Endothelial cell of umbilical vein (primary cell): ENCODE measurements around the gene SLC25A17. TPM values are rescaled to one million over a fixed set of nuclear protein-coding genes. Genes with fewer than 3 reads are reported as not detected.

Source experiments
- BruUV-seq: library from RNA; stranded (reverse); fragments of 400-500 nt; replicated peaks from 2 replicates; lab custom pipeline; 2021; lab: Mats Ljungman, UMichigan
- CTCF ChIA-PET: fragments of 300-600, 350-600 bp; sonication (Branson Sonifier 250); formaldehyde crosslinking; loops from one replicate; lab custom pipeline; 2021; ENCODE audit warnings: antibody characterized with exemption, inconsistent platforms; lab: Charles Lee
- POLR2A ChIA-PET: fragments of 300-600, 350-600 bp; sonication (Branson Sonifier 250); formaldehyde crosslinking; loops from one replicate; lab custom pipeline; 2021; ENCODE audit warnings: antibody characterized with exemption, inconsistent platforms; lab: Charles Lee
- DNase-seq: peaks from one replicate; pipeline ENCODE4 v3.0.0-alpha.2; 2011; ENCODE audit warnings: low read depth, low spot score
- FAIRE-seq: peaks from 2 replicates; lab custom pipeline; 2011; peaks lifted over from hg19 to GRCh38; lab: Jason Lieb, UNC
- H2AFZ ChIP-seq: 2 replicates; pipeline ENCODE4 v1.6.0; 2012; ENCODE audit warnings: low read depth, low read length, control low read depth, inconsistent platforms
- H3K27ac ChIP-seq: 2 replicates; pipeline ENCODE4 v1.5.1; 2011; ENCODE audit warnings: low read depth, mild to moderate bottlenecking, control low read depth, low read length, moderate library complexity; ENCODE audit not compliant: insufficient read depth
- H3K27me3 ChIP-seq, 2 experiments: 2 replicates each; pipeline versions ENCODE4 v1.6.0 to v1.6.1; 2011; ENCODE audit warnings: low read length in 2 of 2, mixed read lengths in 1 of 2; ENCODE audit not compliant: control insufficient read depth in 2 of 2, insufficient read depth in 2 of 2
- H3K36me3 ChIP-seq, 2 experiments: 2 replicates in 1 of 2; 3 replicates in 1 of 2; pipeline ENCODE4 v1.5.1; 2011; ENCODE audit warnings: low read length in 2 of 2, mild to moderate bottlenecking in 1 of 2, moderate library complexity in 1 of 2; ENCODE audit not compliant: control insufficient read depth in 2 of 2, insufficient read depth in 2 of 2; ENCODE audit errors: extremely low read depth in 1 of 2
- H3K4me1 ChIP-seq: 3 replicates; pipeline ENCODE4 v1.5.1; 2011; ENCODE audit warnings: mild to moderate bottlenecking, low read length; ENCODE audit not compliant: control insufficient read depth, insufficient read depth; ENCODE audit errors: extremely low read depth
- H3K4me2 ChIP-seq: 2 replicates; pipeline ENCODE4 v1.6.1; 2011; ENCODE audit warnings: low read length, control low read depth, mixed read lengths; ENCODE audit not compliant: insufficient read depth
- H3K4me3 ChIP-seq, 3 experiments: fragments of 200-600 bp in 1 of 3; sonication (generic), shearing (Covaris generic) in 1 of 3; replicated peaks in 1 of 3; 2 replicates each; pipeline ENCODE4 v1.5.1; 2011 to 2016; ENCODE audit warnings: control low read depth in 3 of 3, low read length in 3 of 3, mild to moderate bottlenecking in 2 of 3, inconsistent platforms in 1 of 3, low read depth in 1 of 3, moderate library complexity in 1 of 3; ENCODE audit not compliant: insufficient read depth in 1 of 3
- H3K79me2 ChIP-seq: 2 replicates; pipeline ENCODE4 v1.6.0; 2012; ENCODE audit warnings: low read length, inconsistent platforms; ENCODE audit not compliant: control insufficient read depth, insufficient read depth
- H3K9ac ChIP-seq: replicated peaks from 2 replicates; pipeline ENCODE3; 2011; ENCODE audit warnings: low read length, control low read depth; ENCODE audit not compliant: insufficient read depth; ENCODE audit errors: extremely low read depth
- H3K9me1 ChIP-seq: replicated peaks from 3 replicates; pipeline ENCODE4 v1.6.0; 2011; ENCODE audit warnings: mild to moderate bottlenecking, low read length; ENCODE audit not compliant: control insufficient read depth, insufficient read depth; ENCODE audit errors: extremely low read depth
- H3K9me3 ChIP-seq: replicated peaks from 2 replicates; pipeline ENCODE4 v1.5.1; 2012; ENCODE audit warnings: low read length, inconsistent platforms; ENCODE audit not compliant: control insufficient read depth, insufficient read depth
- H4K20me1 ChIP-seq: replicated peaks from 2 replicates; pipeline ENCODE3; 2011; ENCODE audit warnings: mild to moderate bottlenecking, low read length; ENCODE audit not compliant: control insufficient read depth, insufficient read depth; ENCODE audit errors: extremely low read depth
- EZH2 ChIP-seq: IDR thresholded peaks from 2 replicates; pipeline ENCODE4 v1.6.1; 2012; ENCODE audit warnings: borderline replicate concordance, low read depth, mild to moderate bottlenecking, moderate library complexity, low read length, inconsistent platforms; ENCODE audit not compliant: severe bottlenecking
- FOS ChIP-seq: IDR thresholded peaks from 2 replicates; pipeline ENCODE4 v1.6.1; 2011; ENCODE audit warnings: mild to moderate bottlenecking, low read length, moderate library complexity, borderline replicate concordance; ENCODE audit not compliant: insufficient read depth
- GATA2 ChIP-seq: IDR thresholded peaks from 2 replicates; pipeline ENCODE4 v1.7.0; 2011; ENCODE audit warnings: low read depth, mild to moderate bottlenecking, moderate library complexity, mixed read lengths, low read length; ENCODE audit not compliant: insufficient read length, insufficient read depth
- JUN ChIP-seq: IDR thresholded peaks from 2 replicates; pipeline ENCODE4 v1.6.1; 2011; ENCODE audit warnings: borderline replicate concordance, low read depth; ENCODE audit not compliant: insufficient read length, insufficient read depth
- MAX ChIP-seq: IDR thresholded peaks from 2 replicates; pipeline ENCODE4 v1.6.1; 2011; ENCODE audit not compliant: insufficient read depth, insufficient read length
- MYC ChIP-seq: IDR thresholded peaks from one replicate; pipeline ENCODE4 v1.6.1; 2011; ENCODE audit warnings: mild to moderate bottlenecking, low read depth, low read length
- POLR2A ChIP-seq: IDR thresholded peaks from 2 replicates; pipeline ENCODE4 v1.6.1; 2012; ENCODE audit warnings: low read depth, mild to moderate bottlenecking, control low read depth, low read length
- POLR2AphosphoS5 ChIP-seq: IDR thresholded peaks from 2 replicates; pipeline ENCODE4 v1.6.1; 2012; ENCODE audit warnings: low read depth, mild to moderate bottlenecking, control low read depth, low read length, moderate library complexity; ENCODE audit not compliant: insufficient read depth
- dilution Hi-C: fragments of 300-500 bp; cut with MboI; formaldehyde crosslinking; loops from one replicate; pipeline ENCODE4 v1.15.0; 2019; ENCODE audit warnings: low sequenced_read_pairs; ENCODE audit not compliant: extremely low pct_ligation_motif_present
- intact Hi-C: fragments of 100-400 bp; cut with micrococcal nuclease; formaldehyde crosslinking; loops from one replicate; pipeline ENCODE4 v1.10.0; 2022
- polyA plus RNA-seq, 4 experiments: library from polyadenylated mRNA; depleted of rRNA in 3 of 4; stranded (reverse) in 3 of 4; unstranded in 1 of 4; fragments of >200 nt; gene quantifications; 2 replicates each; pipeline versions ENCODE4 v1.2.1 to v1.2.3, GENCODE V29; 2011 to 2012; ENCODE audit warnings: missing spikeins in 1 of 4
- total RNA-seq: library from RNA; stranded (reverse); gene quantifications from 2 replicates; pipeline ENCODE4 v1.2.3, GENCODE V29; 2021
- TF ChIP-seq, protein P1 (sequence below), 2 donors: IDR thresholded peaks; 1 replicate in 1 of 2; 2 replicates in 1 of 2; pipeline ENCODE4 v1.5.1; 2011; ENCODE audit warnings: low read length in 2 of 2, mild to moderate bottlenecking in 2 of 2, moderate library complexity in 2 of 2, control low read depth in 1 of 2, inconsistent platforms in 1 of 2, low read depth in 1 of 2; ENCODE audit not compliant: insufficient read depth in 1 of 2; ENCODE audit errors: extremely low read depth in 1 of 2

SLC25A17 gene
- total and polyA plus RNA-seq, 2 donors (not counting 3 experiments of a cell fraction or from before 2014, with no cell fraction given) = 12.2 to 25.8 TPM

DNA sequence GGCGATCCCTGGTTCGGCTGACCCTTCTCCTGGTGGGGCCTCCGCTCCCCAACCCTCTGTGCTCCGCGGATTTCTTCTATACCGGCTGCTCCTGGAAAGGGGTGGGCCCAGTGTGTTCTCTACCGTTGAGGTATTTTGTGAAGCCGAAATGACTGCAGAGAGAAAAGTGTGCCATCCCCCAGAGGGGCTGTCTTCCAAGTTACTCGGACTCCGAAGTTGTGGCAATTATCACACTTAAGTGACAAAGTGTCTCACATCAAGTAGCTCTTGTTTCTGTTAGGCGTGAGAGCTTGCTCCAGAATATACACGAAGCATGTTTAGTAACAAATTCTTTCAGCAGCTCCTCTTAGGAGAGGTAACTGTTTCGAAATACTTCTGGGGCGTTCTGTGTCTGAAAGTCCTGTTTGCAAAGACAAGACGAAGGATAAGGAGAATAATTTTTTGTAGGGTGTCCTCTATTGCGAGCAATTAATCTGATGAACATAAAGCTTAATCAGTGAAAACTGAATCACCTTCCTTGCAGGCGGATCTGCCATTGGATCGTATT, 38.2 kb upstream of the SLC25A17 start:
- POLR2A ChIA-PET = interaction anchor here (0.8 kb wide), 1 partner anchor 10 kb away, joined by 4 read pairs; no protein-coding TSS in a partner anchor
- TF ChIP-seq EZH2 (no peak), MYC (no peak), MAX (no peak)
- TSS peak; percentile 83 for BruUV-seq
- dilution Hi-C loops (no loop called here), intact Hi-C loops (loop anchor here (2.0 kb wide), 2 partner anchors 39 to 41 kb away; partner anchors contain the start of gene SLC25A17)
- Histone ChIP-seq H3K4me3 (peak overlapping the region; percentile 80 to 99 (median 94)), H3K9me1 (no peaks in the 10 kb centered on the region), H3K36me3 (peaks cover 0 to 2% of the 10 kb centered on the region in 2 experiments), H3K9ac (peak overlapping the region; percentile 86), H3K27ac (peak overlapping the region; percentile 93), H4K20me1 (peaks cover under 1% of the 10 kb centered on the region), H3K4me1 (peaks cover 27% of the 10 kb centered on the region), H3K4me2 (peak overlapping the region; percentile 95), H3K79me2 (peaks cover 63% of the 10 kb centered on the region), H3K9me3 (no peaks in the 10 kb centered on the region), H2AFZ (peak overlapping the region; percentile 37), H3K27me3 (no peaks in the 10 kb centered on the region)
- CTCF ChIA-PET = interaction anchor here (0.6 to 1.5 kb wide), 5 partner anchors 10 to 42 kb away, joined by 3 to 7 read pairs (median 3); partner anchors contain the start of gene SLC25A17
- no peak for FAIRE-seq
- DNase-seq = no peak

DNA sequence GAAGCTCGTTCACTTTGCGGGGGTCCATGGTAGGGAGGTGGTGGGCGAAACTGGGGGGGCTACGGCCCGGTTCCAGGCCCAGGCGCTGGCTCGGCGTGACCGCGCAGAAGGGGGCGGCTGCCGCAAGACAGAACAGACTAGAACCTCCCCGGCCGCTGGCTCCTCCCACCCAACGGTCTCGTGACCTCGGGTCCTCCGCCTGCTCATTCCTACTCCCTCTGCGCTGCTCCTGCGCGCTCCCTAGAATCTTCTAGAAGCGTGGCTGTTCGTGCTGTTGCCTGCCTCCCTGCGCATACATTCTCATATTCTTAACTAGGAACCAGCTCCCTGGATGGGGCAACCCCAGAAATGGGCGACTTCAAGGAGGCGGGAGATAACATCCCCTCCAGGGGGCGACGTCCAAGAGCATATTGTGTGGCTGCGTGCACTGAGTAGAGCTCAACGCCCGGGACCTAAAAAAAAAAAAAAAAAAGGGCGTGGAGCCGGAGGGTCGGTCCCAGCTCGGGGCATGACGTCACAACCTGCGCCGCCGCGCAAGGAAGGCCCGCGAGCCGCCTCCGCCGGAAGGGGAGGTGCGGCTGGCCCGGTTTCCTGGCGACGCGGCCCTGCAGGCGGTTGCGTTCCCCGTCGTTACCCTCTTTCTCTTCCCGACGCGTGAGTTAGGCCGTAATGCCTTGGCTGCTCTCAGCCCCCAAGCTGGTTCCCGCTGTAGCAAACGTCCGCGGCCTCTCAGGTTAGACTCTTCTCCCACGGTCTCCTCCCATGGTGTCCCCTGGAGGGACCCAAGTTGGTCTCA, 37.6 kb upstream of the SLC25A17 start, which contains the start of the genes ST13 and XPNPEP3:
ST13 (minus strand) TSS at position 127 of the 796 bp plus-strand sequence; CDS start at position 28, 99 bp downstream.
XPNPEP3 (plus strand) TSS at position 636 of the 796 bp plus-strand sequence; CDS start at position 670, 34 bp downstream.
- H3K4me2 ChIP-seq = peak within 1 kb of the TSS; percentile 97
- no TSS peak for BruUV-seq
- intact Hi-C loops = loop anchor here (1.0 to 2.0 kb wide), 3 partner anchors 38 to 95 kb away; partner anchors contain the start of genes RBX1 and SLC25A17

More for the DNA sequence above, 37.6 kb upstream of the SLC25A17 start, which contains the start of the genes ST13 and XPNPEP3:
- ChIA-PET CTCF (interaction anchor here (0.5 to 1.5 kb wide), 6 partner anchors 13 to 297 kb away, joined by 3 to 7 read pairs (median 3); partner anchors contain the start of gene SLC25A17), POLR2A (interaction anchor here (0.7 to 0.8 kb wide), 3 partner anchors 11 to 115 kb away, joined by 3 to 11 read pairs (median 4); no protein-coding TSS in a partner anchor)
- peaks cover 67% of the 10 kb centered on the region for H3K79me2 ChIP-seq
- peaks cover 27% of the 10 kb centered on the region for H3K4me1 ChIP-seq
- DNase-seq = peak; percentile 95
- peak within 1 kb of the TSS; percentile 80 to 99 (median 94) for H3K4me3 ChIP-seq
- H4K20me1 ChIP-seq = peaks cover 4% of the 10 kb centered on the region
- H3K9ac ChIP-seq = peak within 1 kb of the TSS; percentile 86
- H3K36me3 ChIP-seq = no peaks in the 10 kb centered on the region
- H3K27ac ChIP-seq = peak within 1 kb of the TSS; percentile 93
- peak within 1 kb of the TSS; percentile 60 for H2AFZ ChIP-seq
- no peak for TF ChIP-seq MYC
- no peak for TF ChIP-seq EZH2
- TF ChIP-seq POLR2A = peak; percentile 76
- TF ChIP-seq MAX = peak; percentile 51
- TF ChIP-seq, protein P1, sequence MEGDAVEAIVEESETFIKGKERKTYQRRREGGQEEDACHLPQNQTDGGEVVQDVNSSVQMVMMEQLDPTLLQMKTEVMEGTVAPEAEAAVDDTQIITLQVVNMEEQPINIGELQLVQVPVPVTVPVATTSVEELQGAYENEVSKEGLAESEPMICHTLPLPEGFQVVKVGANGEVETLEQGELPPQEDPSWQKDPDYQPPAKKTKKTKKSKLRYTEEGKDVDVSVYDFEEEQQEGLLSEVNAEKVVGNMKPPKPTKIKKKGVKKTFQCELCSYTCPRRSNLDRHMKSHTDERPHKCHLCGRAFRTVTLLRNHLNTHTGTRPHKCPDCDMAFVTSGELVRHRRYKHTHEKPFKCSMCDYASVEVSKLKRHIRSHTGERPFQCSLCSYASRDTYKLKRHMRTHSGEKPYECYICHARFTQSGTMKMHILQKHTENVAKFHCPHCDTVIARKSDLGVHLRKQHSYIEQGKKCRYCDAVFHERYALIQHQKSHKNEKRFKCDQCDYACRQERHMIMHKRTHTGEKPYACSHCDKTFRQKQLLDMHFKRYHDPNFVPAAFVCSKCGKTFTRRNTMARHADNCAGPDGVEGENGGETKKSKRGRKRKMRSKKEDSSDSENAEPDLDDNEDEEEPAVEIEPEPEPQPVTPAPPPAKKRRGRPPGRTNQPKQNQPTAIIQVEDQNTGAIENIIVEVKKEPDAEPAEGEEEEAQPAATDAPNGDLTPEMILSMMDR (IDR thresholded peaks at IDR 0.05; ENCODE audit: extremely low read depth in 1 of 2, insufficient read depth in 1 of 2, low read depth in 1 of 2, low read length in 2 of 2) = peak in 1 of 2 donors; percentile 27
- TF ChIP-seq FOS = no peak
- TF ChIP-seq GATA2 = no peak
- TF ChIP-seq POLR2AphosphoS5 = peak; percentile 91
- TF ChIP-seq JUN = no peak
- H3K9me1 ChIP-seq = no peaks in the 10 kb centered on the region
- peak; percentile 92 for FAIRE-seq
- dilution Hi-C loops = no loop called here
- no peaks in the 10 kb centered on the region for H3K9me3 ChIP-seq
- H3K27me3 ChIP-seq = no peaks in the 10 kb centered on the region
